Transverse colon (tissue), 3 donors: ENCODE results near the gene GGA1.

Experiments used
- CTCF ChIP-seq, 5 experiments: fragments of 200-600 bp in 3 of 5; fragments of 450-650 bp in 2 of 5; sonication (generic) in 3 of 5; IDR thresholded peaks; 1 replicate in 2 of 5; 2 replicates in 3 of 5; pipeline ENCODE4 v1.5.1; 2016 to 2017; ENCODE audit warnings: antibody characterized with exemption in 5 of 5, inconsistent platforms in 3 of 5, mild to moderate bottlenecking in 2 of 5, moderate library complexity in 1 of 5
- EP300 ChIP-seq: sonication (generic); formaldehyde crosslinking; IDR thresholded peaks from one replicate; pipeline ENCODE4 v1.6.1; 2017; ENCODE audit warnings: antibody characterized with exemption, low read depth
- POLR2A ChIP-seq: fragments of 450-650 bp; IDR thresholded peaks from one replicate; pipeline ENCODE4 v1.6.1; 2016; ENCODE audit warnings: antibody characterized with exemption, mild to moderate bottlenecking, moderate library complexity

GRCh38 chr22:37570661-37570976, 38.0 kb upstream of the GGA1 start:
- no peak for TF ChIP-seq POLR2A
- no peak for TF ChIP-seq CTCF (IDR thresholded peaks at IDR 0.05)
- no peak for TF ChIP-seq EP300
